ENCODE data around the gene SULT1C4.
"Not testable (repeated sequence)": the region's sequence is repeated elsewhere in the genome, so short reads cannot be mapped to it uniquely, and the experiment has no call there.

Gene SULT1C4

GRCh38 chr2:108377815-108378630, at the start of gene SULT1C4:
Gene SULT1C4, plus strand, starts transcription at chr2:108377954. Its CDS starts 384 bp downstream, at chr2:108378338.
- DNase-seq, result no peak

- no peak for DNase-seq
These were observed 48.0 kb upstream of the SULT1C4 start for GRCh38 chr2:108329771-108330170.

- DNase-seq, result no peak
These were observed 46.8 kb upstream of the SULT1C4 start for GRCh38 chr2:108330979-108331378.

- no peak for DNase-seq
These were observed 31.8 kb upstream of the SULT1C4 start for GRCh38 chr2:108345951-108346350.

GRCh38 chr2:108346827-108347226, 30.9 kb upstream of the SULT1C4 start:
- DNase-seq, result no peak

- DNase-seq, result no peak
These were observed 30.0 kb upstream of the SULT1C4 start for GRCh38 chr2:108347786-108348185.

- DNase-seq, result no peak
These were observed 28.8 kb upstream of the SULT1C4 start for GRCh38 chr2:108348816-108349570.

- DNase-seq, result no peak
These were observed 28.2 kb upstream of the SULT1C4 start for GRCh38 chr2:108349571-108349928.

- DNase-seq, result no peak
These were observed 25.9 kb upstream of the SULT1C4 start for GRCh38 chr2:108351889-108352288.

- DNase-seq, result no peak
These were observed 23.6 kb upstream of the SULT1C4 start for GRCh38 chr2:108354136-108354535.

- DNase-seq, result no peak
These were observed 21.6 kb upstream of the SULT1C4 start for GRCh38 chr2:108355906-108356734.

GRCh38 chr2:108359336-108359735, 18.4 kb upstream of the SULT1C4 start:
- DNase-seq, result not testable (repeated sequence)

- no peak for DNase-seq
These were observed 16.8 kb upstream of the SULT1C4 start for GRCh38 chr2:108360776-108361468.

GRCh38 chr2:108363024-108363907, 14.5 kb upstream of the SULT1C4 start:
- DNase-seq, result no peak

- DNase-seq, result no peak
These were observed 13.9 kb upstream of the SULT1C4 start for GRCh38 chr2:108363908-108364225.

GRCh38 chr2:108364676-108365297, 13.0 kb upstream of the SULT1C4 start:
- no peak for DNase-seq

- DNase-seq, result no peak
These were observed 12.1 kb upstream of the SULT1C4 start for GRCh38 chr2:108365656-108366055.

GRCh38 chr2:108367014-108367413, 10.7 kb upstream of the SULT1C4 start:
- no peak for DNase-seq

- DNase-seq, result no peak
These were observed 10.1 kb upstream of the SULT1C4 start for GRCh38 chr2:108367561-108368175.

GRCh38 chr2:108369153-108369552, 8.6 kb upstream of the SULT1C4 start:
- no peak for DNase-seq

- DNase-seq, result no peak
These were observed 7.7 kb upstream of the SULT1C4 start for GRCh38 chr2:108370080-108370479.
